Body of pancreas (tissue), 4 donors: ENCODE results near the gene TNIK.

Source experiments
- POLR2A ChIP-seq, 3 donors: fragments of 450-650 bp; IDR thresholded peaks; one replicate each; pipeline ENCODE4 v1.6.1; 2016; ENCODE audit warnings: antibody characterized with exemption in 3 of 3, mild to moderate bottlenecking in 2 of 3
- TF ChIP-seq, protein P1 (sequence below), 7 experiments: fragments of 450-650 bp in 4 of 7; fragments of 200-600 bp in 3 of 7; sonication (generic) in 3 of 7; IDR thresholded peaks; one replicate each; pipeline ENCODE4 v1.5.1; 2016 to 2019; ENCODE audit warnings: antibody characterized with exemption in 7 of 7

- no peak for TF ChIP-seq POLR2A (IDR thresholded peaks at IDR 0.05)
- TF ChIP-seq, protein P1, sequence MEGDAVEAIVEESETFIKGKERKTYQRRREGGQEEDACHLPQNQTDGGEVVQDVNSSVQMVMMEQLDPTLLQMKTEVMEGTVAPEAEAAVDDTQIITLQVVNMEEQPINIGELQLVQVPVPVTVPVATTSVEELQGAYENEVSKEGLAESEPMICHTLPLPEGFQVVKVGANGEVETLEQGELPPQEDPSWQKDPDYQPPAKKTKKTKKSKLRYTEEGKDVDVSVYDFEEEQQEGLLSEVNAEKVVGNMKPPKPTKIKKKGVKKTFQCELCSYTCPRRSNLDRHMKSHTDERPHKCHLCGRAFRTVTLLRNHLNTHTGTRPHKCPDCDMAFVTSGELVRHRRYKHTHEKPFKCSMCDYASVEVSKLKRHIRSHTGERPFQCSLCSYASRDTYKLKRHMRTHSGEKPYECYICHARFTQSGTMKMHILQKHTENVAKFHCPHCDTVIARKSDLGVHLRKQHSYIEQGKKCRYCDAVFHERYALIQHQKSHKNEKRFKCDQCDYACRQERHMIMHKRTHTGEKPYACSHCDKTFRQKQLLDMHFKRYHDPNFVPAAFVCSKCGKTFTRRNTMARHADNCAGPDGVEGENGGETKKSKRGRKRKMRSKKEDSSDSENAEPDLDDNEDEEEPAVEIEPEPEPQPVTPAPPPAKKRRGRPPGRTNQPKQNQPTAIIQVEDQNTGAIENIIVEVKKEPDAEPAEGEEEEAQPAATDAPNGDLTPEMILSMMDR (IDR thresholded peaks at IDR 0.05) = no peak
Measured at GRCh38 chr3:171095063-171095462, 365.1 kb downstream of the TNIK start.
